ENCODE measurements around the gene SLC7A6. TPM values are rescaled to one million over a fixed set of nuclear protein-coding genes. Genes with fewer than 3 reads are reported as not detected.

Gene SLC7A6
- total and polyA plus RNA-seq, 10 of the 15 experiments (the other 5 are each of a cell fraction or from before 2014, with no cell fraction given), result 8.2 to 60.4 (median 28.6) TPM

DNA sequence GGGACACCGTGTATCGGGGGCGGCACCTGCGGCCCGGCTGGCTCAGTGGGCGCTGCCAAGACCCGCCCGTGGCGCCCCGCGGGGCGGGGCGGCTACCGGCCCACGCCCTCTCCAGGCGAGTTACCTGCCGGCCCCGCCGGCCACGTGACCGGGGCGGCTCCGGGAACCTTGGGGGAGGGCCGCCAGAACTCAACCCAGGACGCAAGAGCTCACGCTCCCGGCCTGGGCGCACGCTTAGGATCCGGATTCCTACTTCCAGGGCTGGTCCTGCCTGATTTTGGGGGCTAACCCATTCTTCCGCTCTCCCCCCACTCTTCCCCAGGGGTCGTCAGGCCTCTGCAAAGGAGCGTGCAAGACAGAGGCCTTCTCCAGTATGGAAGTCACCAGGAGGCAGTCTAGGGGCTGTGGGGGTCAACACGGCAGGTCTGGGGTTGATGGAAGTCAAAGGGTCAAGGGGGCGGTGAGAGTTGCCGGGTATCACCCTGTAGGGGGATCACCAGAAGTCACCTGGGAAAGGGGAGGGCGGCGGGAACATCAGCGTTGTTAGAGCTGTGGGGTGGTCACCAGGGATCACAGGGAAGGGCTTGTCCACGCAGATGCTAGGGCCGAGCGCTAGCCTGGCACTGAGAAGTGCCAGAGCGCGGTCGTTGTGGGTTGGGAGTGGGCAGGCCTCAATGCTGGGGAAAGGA lies 28.0 kb upstream of the SLC7A6 start:
- Histone ChIP-seq H3K36me3 (ENCODE audit: control insufficient read depth in 2 of 2, insufficient read depth in 2 of 2, low read length in 1 of 2) (no peaks in the 10 kb centered on the region), H3K4me3 (peak overlapping the region; percentile 62; the same call in 1 of the 2 replicates), H3K9ac (ENCODE audit: control insufficient read depth, insufficient read depth, low read length) (peak overlapping the region; percentile 68), H3K4me1 (ENCODE audit: control insufficient read depth, insufficient read depth, low read length) (peaks cover 11% of the 10 kb centered on the region), H3K27me3 (replicated peaks in 1 of 2; ENCODE audit: control insufficient read depth in 2 of 2, insufficient read depth in 2 of 2, low read length in 1 of 2) (no peaks in the 10 kb centered on the region), H3K9me3 (replicated peaks; ENCODE audit: control insufficient read depth, insufficient read depth, low read length) (no peaks in the 10 kb centered on the region), H3K79me2 (ENCODE audit: control insufficient read depth, insufficient read depth, low read length) (no peaks in the 10 kb centered on the region), H2AFZ (ENCODE audit: control insufficient read depth, low read depth, low read length) (peak overlapping the region; percentile 97), H3K4me2 (ENCODE audit: control insufficient read depth, insufficient read depth) (peak overlapping the region; percentile 98), H4K20me1 (ENCODE audit: control insufficient read depth, insufficient read depth) (no peaks in the 10 kb centered on the region), H3K27ac (ENCODE audit: control insufficient read depth, insufficient read depth) (no peak overlapping the region)
- 8% methylated on average over 39 of the region's 45 CpGs for WGBS (ENCODE audit: insufficient coverage, insufficient replicate concordance, low lambda C conversion rate, missing lambda C conversion rate)
- in situ Hi-C loops (cut with MboI) (no loop called here), intact Hi-C loops (cut with micrococcal nuclease; ENCODE audit: unreplicated experiment) (no loop called here)
- TF ChIP-seq, protein P1, sequence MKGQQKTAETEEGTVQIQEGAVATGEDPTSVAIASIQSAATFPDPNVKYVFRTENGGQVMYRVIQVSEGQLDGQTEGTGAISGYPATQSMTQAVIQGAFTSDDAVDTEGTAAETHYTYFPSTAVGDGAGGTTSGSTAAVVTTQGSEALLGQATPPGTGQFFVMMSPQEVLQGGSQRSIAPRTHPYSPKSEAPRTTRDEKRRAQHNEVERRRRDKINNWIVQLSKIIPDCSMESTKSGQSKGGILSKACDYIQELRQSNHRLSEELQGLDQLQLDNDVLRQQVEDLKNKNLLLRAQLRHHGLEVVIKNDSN (IDR thresholded peaks at IDR 0.05; ENCODE audit: borderline replicate concordance, extremely low read length, insufficient read depth, low read depth, low read length), result peak; percentile 87
- TF ChIP-seq LARP7 (IDR thresholded peaks at IDR 0.05), result 0 out of 2 replicates have a peak, but pooled peaks have one; percentile 17
- TF ChIP-seq EGR1 (IDR thresholded peaks at IDR 0.05; ENCODE audit: borderline replicate concordance in 1 of 2, low read depth in 2 of 2, low read length in 2 of 2), result no peak
- TF ChIP-seq, protein P2, sequence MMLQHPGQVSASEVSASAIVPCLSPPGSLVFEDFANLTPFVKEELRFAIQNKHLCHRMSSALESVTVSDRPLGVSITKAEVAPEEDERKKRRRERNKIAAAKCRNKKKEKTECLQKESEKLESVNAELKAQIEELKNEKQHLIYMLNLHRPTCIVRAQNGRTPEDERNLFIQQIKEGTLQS (IDR thresholded peaks at IDR 0.05; ENCODE audit: borderline replicate concordance, extremely low read depth, low read depth, low read length), result peak; percentile 31; the same call in 1 of the 2 replicates
- TF ChIP-seq, protein P3, sequence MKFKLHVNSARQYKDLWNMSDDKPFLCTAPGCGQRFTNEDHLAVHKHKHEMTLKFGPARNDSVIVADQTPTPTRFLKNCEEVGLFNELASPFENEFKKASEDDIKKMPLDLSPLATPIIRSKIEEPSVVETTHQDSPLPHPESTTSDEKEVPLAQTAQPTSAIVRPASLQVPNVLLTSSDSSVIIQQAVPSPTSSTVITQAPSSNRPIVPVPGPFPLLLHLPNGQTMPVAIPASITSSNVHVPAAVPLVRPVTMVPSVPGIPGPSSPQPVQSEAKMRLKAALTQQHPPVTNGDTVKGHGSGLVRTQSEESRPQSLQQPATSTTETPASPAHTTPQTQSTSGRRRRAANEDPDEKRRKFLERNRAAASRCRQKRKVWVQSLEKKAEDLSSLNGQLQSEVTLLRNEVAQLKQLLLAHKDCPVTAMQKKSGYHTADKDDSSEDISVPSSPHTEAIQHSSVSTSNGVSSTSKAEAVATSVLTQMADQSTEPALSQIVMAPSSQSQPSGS (IDR thresholded peaks at IDR 0.05; ENCODE audit: low read length), result no peak
- peak; percentile 30 to 52; a peak in 1 of 4 replicates for TF ChIP-seq BHLHE40 (IDR thresholded peaks at IDR 0.05; ENCODE audit: borderline replicate concordance in 1 of 2, low read depth in 2 of 2, low read length in 1 of 2)
- no peak for TF ChIP-seq TCF7 (IDR thresholded peaks at IDR 0.05; ENCODE audit: borderline replicate concordance)
- TF ChIP-seq ZNF622 (IDR thresholded peaks at IDR 0.05), result no peak
- TF ChIP-seq RAD51 (IDR thresholded peaks at IDR 0.05), result peak; percentile 17; the same call in 1 of the 2 replicates
- TF ChIP-seq CBX3 (IDR thresholded peaks at IDR 0.05; ENCODE audit: borderline replicate concordance, low read depth), result no peak
- RAD21 ChIA-PET (ENCODE audit: unreplicated experiment), result interaction anchor here (0.8 to 2.9 kb wide), 6 partner anchors 21 to 151 kb away, joined by 3 to 22 read pairs (median 4); partner anchors contain the start of genes NFATC3 and SLC7A6
- POLR2A ChIA-PET, result interaction anchor here (0.6 to 1.3 kb wide), 5 partner anchors 8 to 487 kb away, joined by 3 to 4 read pairs (median 3); partner anchors contain the start of gene NFATC3
- DNase-seq (ENCODE audit: low read depth, low spot score), result no peak
- CTCF ChIA-PET, result interaction anchor here (0.6 to 3.5 kb wide), 5 partner anchors 21 to 160 kb away, joined by 3 to 26 read pairs (median 10); no protein-coding TSS in a partner anchor
- FAIRE-seq, result no peak
- SMC1A ChIA-PET (ENCODE audit: uncharacterized antibody, unreplicated experiment), result interaction anchor here (1.0 to 3.2 kb wide), 3 partner anchors 9 to 151 kb away, joined by 3 to 18 read pairs (median 9); partner anchors contain the start of gene NFATC3
- no peak for ATAC-seq
- no TSS peak for BruUV-seq (replicated peaks)

All from GM12878 (cell line).